Measurements from ENCODE around the gene DDX23. TPM values are rescaled to one million over a fixed set of nuclear protein-coding genes. Genes with fewer than 3 reads are reported as not detected.

DDX23 gene
- total and polyA plus RNA-seq, 11 donors: 16.8 to 51.2 (median 35.8) TPM

GRCh38 chr12:48813465-48814261 lies 38.3 kb downstream of the DDX23 start:
- Histone ChIP-seq H3K4me1 (peaks cover 2 to 41% (median 25%) of the 10 kb centered on the region in 12 donors), H3K27ac (peak overlapping the region in 11 of 12 donors; percentile 24 to 92 (median 86)), H3K4me3 (peak overlapping the region; percentile 62 to 89 (median 70)), H3K36me3 (no peaks in the 10 kb centered on the region), H3K9me3 (no peaks in the 10 kb centered on the region), H3K27me3 (peaks cover 0 to 11% (median 0%) of the 10 kb centered on the region in 9 donors)
- DNase-seq: no peak
- intact Hi-C loops (cut with DNase I): loop anchor here in 1 of 10 donors (2.0 kb wide), 1 partner anchor 39 kb away; the partner anchor contains the start of gene DDX23
- TF ChIP-seq POLR2A (IDR thresholded peaks at IDR 0.05) (no peak), CTCF (IDR thresholded peaks at IDR 0.05) (no peak)
- no peak for ATAC-seq
- 37 to 45% (median 40%) methylated on average over 18 of the region's 18 CpGs for WGBS, 4 donors

GRCh38 chr12:48812389-48812788 lies 39.6 kb downstream of the DDX23 start:
- Histone ChIP-seq H3K27ac (no peak overlapping the region), H3K4me1 (peaks cover 2 to 34% (median 19%) of the 10 kb centered on the region in 12 donors), H3K36me3 (no peaks in the 10 kb centered on the region), H3K9me3 (no peaks in the 10 kb centered on the region), H3K27me3 (peaks cover 0 to 4% (median 0%) of the 10 kb centered on the region in 9 donors), H3K4me3 (no peak overlapping the region)
- TF ChIP-seq CTCF (IDR thresholded peaks at IDR 0.05) (no peak), POLR2A (IDR thresholded peaks at IDR 0.05) (no peak)
- intact Hi-C loops (cut with DNase I): no loop called here
- ATAC-seq (no peak), DNase-seq (no peak)
- 43 to 67% (median 56%) methylated on average over 2 of the region's 2 CpGs for WGBS, 4 donors

- Histone ChIP-seq H3K4me3 (no peak overlapping the region), H3K27ac (no peak overlapping the region), H3K9me3 (no peaks in the 10 kb centered on the region), H3K4me1 (peaks cover 2 to 33% (median 17%) of the 10 kb centered on the region in 12 donors), H3K27me3 (no peaks in the 10 kb centered on the region), H3K36me3 (no peaks in the 10 kb centered on the region)
- no peak for DNase-seq
- WGBS, 4 donors: 76 to 81% (median 78%) methylated on average over 5 of the region's 5 CpGs
- no peak for ATAC-seq
- intact Hi-C loops (cut with DNase I): no loop called here
- TF ChIP-seq CTCF (IDR thresholded peaks at IDR 0.05): no peak
- no peak for TF ChIP-seq POLR2A (IDR thresholded peaks at IDR 0.05)
Measured at GRCh38 chr12:48811437-48812090, 40.4 kb downstream of the DDX23 start.

GRCh38 chr12:48810903-48811431 lies 41.0 kb downstream of the DDX23 start:
- DNase-seq (no peak), ATAC-seq (no peak)
- no peaks in the 10 kb centered on the region for H3K9me3 ChIP-seq
- H3K36me3 ChIP-seq: no peaks in the 10 kb centered on the region
- intact Hi-C loops (cut with DNase I): no loop called here
- TF ChIP-seq CTCF (IDR thresholded peaks at IDR 0.05) (no peak), POLR2A (IDR thresholded peaks at IDR 0.05) (no peak)
- no peak overlapping the region for H3K27ac ChIP-seq
- H3K4me3 ChIP-seq: no peak overlapping the region
- 61 to 74% (median 66%) methylated on average over 5 of the region's 5 CpGs for WGBS, 4 donors
- H3K4me1 ChIP-seq: peaks cover 2 to 30% (median 14%) of the 10 kb centered on the region in 12 donors
- H3K27me3 ChIP-seq: no peaks in the 10 kb centered on the region

Data from heart left ventricle (tissue), 16 donors.